Stimulated activated naive CD4-positive, alpha-beta T cell (primary cell): ENCODE measurements around the gene ZNF335.

ENCODE experiments used
- DNase-seq, 6 experiments: peaks; one replicate each; lab custom pipeline; 2025; lab: John Stamatoyannopoulos, UW

The ZNF335 gene, protein sequence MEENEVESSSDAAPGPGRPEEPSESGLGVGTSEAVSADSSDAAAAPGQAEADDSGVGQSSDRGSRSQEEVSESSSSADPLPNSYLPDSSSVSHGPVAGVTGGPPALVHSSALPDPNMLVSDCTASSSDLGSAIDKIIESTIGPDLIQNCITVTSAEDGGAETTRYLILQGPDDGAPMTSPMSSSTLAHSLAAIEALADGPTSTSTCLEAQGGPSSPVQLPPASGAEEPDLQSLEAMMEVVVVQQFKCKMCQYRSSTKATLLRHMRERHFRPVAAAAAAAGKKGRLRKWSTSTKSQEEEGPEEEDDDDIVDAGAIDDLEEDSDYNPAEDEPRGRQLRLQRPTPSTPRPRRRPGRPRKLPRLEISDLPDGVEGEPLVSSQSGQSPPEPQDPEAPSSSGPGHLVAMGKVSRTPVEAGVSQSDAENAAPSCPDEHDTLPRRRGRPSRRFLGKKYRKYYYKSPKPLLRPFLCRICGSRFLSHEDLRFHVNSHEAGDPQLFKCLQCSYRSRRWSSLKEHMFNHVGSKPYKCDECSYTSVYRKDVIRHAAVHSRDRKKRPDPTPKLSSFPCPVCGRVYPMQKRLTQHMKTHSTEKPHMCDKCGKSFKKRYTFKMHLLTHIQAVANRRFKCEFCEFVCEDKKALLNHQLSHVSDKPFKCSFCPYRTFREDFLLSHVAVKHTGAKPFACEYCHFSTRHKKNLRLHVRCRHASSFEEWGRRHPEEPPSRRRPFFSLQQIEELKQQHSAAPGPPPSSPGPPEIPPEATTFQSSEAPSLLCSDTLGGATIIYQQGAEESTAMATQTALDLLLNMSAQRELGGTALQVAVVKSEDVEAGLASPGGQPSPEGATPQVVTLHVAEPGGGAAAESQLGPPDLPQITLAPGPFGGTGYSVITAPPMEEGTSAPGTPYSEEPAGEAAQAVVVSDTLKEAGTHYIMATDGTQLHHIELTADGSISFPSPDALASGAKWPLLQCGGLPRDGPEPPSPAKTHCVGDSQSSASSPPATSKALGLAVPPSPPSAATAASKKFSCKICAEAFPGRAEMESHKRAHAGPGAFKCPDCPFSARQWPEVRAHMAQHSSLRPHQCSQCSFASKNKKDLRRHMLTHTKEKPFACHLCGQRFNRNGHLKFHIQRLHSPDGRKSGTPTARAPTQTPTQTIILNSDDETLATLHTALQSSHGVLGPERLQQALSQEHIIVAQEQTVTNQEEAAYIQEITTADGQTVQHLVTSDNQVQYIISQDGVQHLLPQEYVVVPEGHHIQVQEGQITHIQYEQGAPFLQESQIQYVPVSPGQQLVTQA (N-terminal part only)

DNA sequence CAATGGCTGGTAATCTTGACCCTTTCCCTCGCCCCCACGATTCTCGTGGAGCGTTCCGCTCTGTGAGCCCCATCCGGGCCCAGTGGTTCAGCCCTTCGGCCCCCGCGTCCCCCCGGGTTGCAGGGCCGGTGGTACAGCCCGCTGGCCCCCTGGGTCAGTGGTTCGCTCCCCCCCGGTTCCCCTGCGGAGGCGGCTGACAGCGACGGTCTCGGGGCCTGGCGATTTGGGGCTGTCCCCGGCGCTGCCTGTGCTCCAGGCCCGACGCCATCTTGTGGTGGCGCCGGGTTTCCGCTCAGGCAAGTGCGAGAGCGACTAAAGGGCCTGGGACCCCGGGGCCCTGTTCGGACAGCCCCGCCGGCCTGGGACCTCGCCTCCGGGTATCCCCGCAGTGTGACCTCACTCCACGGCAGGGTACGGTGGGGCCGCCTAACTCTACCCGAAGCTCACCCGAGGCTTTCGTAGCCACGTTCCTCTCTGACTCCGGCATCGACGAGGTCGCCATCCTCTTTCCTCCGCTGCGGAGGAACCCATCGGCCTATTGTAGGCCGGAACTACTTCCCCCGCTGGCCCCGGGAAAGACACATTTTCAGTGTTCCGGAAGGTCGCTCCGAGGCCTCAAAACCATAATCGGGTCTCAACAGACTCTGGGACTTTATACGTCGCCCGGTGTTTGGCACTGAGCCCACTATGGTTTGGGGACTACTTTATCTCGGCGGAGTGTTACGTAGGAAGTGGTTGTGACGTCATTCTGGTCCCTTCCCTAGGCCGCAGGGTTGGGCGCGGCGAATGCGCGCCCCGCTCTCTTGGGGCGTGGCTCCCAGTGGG lies at the start of gene ZNF335:
Gene ZNF335 (minus strand): TSS at position 529 of the 825 bp plus-strand sequence. CDS start 793 bp downstream, outside the sequence.
- DNase-seq: peak; percentile 87 to 100 (median 96)

DNA sequence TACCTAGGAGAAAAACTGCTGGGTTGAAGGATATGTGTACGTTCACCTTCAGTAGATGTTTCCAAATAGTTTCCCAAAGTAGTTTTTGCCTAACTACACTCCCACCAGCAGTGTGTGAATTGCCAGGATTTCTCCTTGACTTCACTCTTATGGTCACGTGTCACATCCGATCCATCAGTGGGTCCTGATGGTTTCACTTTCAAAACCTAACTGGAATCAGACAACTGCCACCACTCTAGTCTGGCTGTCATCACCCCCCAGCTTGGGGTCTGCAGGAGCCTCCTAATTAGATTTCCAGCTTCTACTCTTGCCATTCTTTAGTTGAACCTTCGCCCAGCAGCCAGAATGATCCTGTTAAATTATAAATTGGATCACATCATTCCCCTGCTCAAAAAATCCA lies 48.6 kb upstream of the ZNF335 start:
- DNase-seq: no peak

DNA sequence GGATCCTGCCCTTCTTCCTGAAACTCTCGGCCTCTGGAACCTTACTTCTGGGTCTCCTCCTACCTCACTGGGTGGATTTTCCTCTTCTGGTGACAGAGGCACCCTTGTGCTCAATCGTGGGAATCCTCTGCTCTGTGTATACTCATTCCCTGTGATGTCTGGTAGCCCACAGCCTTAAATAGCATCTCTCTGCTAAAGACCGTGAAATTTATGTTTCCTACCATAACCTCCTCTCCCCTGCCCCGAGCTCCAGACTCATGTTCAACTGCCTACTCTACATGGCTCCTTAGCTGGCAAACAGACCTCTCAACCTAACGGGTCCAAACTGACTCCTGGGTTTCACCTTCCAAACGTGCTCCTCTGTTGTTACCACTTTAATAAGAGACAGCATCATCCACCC lies 46.6 kb upstream of the ZNF335 start:
- DNase-seq: no peak

DNA sequence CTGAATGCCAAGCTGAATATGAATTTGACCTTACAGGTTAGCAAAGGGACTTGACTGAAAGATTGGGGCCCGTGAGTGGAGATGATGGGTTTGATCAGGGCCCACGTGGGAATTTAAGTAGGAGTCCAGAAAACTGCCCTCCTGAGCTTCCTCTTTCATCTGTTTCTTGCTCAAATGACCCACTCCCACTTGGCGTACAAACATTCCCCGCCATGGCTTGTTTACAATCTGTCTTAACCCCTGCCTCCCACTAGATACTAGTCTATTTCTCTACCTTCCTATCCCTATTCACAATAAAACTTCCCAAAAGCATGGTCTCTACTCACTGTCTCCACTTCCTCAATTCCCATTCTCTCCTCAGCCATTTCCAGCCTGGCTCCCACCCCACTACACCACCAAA lies 46.1 kb upstream of the ZNF335 start:
- DNase-seq: no peak

DNA sequence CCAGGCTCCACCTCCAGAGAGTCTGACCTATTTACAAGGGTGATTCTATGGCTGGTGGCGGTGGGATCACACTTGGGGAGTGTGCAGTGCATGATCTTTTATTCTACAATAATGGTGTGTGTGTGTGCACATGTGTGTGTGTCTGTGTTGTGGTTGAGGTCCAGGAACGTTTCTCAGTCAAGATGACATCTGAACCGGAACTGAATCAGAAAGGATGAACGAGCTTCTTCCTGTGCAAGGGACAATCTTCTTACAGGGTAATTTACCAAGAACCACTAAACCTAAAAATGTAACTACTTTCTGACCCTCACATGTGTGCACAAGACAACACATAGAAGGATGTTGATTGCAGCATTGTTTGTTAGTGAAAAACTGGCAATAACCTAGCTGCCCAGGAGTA lies 45.3 kb upstream of the ZNF335 start:
- no peak for DNase-seq

DNA sequence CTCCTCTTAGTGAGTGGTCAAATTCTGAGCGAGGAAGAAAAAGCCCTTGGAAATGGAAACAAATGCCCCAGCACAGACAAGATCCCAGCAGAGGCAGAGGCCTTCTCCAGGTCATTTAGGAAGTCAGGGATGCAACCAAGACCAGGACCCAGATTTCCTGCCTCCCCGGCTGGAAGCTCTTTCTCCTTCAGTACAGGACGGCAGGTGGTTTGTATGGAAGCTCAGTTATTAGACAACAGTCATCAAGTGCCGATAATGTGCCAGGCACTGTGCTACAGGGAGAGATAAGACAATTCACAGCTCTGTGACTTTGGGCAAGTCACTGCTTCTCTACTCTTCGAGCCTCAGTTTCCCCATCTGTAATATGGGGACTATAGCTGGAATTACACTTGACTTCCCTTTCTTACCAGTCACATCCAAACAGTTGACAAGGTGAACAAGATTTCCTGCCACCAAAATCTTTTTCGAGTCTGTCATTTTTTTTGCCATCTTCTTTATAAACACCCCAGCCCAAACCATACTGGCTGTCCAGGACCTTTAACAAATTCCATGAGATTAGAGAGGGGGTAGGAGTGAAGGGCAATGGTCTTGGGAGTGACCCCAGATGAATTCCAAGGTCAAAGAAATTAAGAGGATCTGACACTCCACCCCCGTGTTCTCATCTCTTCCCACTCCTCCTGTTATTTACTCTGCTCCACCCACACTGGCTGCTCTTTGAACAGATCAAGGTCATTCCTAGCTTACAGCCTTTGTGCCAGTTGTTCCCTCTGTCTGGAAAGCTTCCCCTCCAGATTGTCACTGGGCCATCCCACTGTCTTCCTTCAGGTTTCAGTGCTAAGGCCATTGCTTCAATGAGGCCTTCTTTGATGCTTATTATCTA lies 42.8 kb upstream of the ZNF335 start:
- DNase-seq: no peak

DNA sequence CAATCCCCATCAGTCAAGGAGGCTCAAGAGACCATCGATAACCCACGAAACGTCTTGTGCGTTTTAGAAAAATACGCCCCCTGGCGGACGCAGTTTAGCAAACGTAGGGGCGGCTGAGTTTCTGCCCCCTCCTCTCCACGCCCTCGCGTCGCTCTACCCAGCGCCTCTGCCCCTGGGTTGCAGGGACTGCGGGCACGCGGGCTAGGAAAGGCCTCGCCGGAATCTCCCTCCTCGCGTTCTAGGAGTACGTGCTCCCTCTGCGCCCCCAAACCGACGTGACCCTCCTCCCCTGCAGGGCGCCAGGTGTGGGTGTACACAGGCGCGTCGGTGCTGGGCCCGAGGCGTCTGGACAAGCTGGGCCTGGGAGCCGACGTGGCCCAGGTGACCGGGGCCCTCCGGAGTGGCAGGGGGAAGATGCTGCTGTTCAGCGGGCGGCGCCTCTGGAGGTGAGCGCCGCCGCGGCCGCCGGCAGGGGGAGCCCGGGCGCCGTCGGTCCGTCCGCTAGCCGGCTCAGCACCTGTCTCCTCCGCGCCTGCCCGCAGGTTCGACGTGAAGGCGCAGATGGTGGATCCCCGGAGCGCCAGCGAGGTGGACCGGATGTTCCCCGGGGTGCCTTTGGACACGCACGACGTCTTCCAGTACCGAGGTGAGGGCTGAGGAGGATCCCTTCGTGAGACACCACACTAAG lies 42.0 kb upstream of the ZNF335 start:
- DNase-seq: peak; percentile 31 to 73 (median 55)

DNA sequence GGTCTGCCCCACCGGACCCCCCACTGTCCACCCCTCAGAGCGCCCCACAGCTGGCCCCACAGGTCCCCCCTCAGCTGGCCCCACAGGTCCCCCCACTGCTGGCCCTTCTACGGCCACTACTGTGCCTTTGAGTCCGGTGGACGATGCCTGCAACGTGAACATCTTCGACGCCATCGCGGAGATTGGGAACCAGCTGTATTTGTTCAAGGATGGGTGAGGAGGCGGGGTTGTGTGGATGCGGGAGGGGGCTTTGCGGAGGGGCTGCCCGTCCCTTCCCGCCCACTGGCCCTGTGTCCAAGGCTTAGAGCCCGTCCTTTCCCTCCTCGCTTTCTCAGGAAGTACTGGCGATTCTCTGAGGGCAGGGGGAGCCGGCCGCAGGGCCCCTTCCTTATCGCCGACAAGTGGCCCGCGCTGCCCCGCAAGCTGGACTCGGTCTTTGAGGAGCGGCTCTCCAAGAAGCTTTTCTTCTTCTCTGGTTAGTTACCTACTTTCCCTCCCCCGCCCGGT lies 41.4 kb upstream of the ZNF335 start:
- no peak for DNase-seq

DNA sequence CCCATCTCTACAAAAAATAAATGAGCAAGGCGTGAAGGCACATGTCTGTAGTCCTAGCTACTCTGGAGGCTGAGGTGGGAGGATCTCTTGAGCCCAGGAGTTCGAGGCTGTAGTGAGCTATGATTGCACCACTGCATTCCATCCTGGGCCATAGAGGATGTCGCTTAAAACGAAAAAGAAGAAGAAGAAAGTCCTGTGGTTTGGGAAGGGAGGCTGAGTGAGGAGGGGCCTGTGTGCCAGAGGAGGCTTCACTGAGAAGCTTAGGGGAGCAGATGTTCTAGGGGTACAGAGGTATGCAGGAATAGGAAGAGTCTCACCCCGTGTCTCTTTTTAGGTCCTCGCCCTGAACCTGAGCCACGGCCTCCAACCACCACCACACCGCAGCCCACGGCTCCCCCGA lies 40.9 kb upstream of the ZNF335 start:
- no peak for DNase-seq

DNA sequence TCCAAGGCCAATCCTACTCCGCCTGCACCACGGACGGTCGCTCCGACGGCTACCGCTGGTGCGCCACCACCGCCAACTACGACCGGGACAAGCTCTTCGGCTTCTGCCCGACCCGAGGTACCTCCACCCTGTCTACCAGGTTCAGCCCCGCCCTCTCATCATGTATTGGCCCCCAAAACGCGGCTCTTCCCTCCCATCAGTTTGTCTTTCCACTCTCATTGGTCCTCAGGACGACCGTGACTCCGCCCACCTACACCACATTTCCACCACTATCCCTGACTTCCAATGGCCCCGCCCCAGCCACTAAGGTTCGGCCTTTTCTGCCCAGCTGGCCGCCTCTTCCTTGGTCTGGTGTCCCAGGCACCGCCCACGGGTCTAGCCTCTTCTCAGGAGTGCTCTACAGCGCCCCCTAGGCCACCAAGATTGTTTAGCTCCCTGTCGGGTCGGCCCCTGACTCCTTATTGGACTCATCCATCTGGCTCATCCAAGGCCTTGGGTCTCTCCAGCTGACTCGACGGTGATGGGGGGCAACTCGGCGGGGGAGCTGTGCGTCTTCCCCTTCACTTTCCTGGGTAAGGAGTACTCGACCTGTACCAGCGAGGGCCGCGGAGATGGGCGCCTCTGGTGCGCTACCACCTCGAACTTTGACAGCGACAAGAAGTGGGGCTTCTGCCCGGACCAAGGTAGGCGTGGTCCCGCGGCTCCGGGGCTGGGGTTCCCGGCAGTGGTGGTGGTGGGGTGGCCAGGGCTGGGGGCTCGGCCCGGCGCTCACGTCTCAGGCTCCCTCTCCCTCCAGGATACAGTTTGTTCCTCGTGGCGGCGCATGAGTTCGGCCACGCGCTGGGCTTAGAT lies 39.9 kb upstream of the ZNF335 start:
- DNase-seq: no peak

DNA sequence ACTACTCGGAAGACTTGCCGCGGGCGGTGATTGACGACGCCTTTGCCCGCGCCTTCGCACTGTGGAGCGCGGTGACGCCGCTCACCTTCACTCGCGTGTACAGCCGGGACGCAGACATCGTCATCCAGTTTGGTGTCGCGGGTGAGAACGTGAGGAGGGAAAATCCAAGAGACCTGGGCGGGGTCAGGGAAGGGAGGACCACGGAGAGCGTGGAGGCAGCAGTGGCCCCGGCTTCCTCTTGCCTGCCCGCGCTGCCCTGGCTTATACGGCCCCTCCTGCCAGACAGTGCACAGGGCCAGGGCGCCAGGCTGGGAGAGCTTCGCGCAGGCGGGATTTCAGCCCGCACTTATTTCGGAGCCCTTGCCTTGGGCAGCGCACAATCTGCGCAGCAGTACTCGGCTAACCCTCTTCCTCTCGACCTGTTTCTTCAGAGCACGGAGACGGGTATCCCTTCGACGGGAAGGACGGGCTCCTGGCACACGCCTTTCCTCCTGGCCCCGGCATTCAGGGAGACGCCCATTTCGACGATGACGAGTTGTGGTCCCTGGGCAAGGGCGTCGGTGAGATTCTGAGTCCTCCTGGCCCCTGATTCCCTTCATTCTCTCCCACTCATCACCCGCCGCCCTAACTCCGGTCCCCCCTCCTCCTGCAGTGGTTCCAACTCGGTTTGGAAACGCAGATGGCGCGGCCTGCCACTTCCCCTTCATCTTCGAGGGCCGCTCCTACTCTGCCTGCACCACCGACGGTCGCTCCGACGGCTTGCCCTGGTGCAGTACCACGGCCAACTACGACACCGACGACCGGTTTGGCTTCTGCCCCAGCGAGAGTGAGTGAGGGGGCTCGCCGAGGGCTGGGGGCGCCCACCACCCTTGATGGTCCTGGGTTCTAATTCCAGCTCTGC lies 38.7 kb upstream of the ZNF335 start:
- peak; percentile 40 to 59 (median 47) for DNase-seq

DNA sequence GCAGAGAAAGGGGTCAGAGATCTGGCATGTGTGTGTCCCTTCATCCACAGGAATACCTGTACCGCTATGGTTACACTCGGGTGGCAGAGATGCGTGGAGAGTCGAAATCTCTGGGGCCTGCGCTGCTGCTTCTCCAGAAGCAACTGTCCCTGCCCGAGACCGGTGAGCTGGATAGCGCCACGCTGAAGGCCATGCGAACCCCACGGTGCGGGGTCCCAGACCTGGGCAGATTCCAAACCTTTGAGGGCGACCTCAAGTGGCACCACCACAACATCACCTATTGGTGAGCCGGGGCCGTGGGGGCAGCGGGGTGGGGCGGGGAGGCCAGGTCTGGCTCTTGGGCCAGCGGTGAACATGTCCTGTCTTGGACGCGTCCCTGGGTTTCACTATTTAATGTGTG lies 37.8 kb upstream of the ZNF335 start:
- no peak for DNase-seq

DNA sequence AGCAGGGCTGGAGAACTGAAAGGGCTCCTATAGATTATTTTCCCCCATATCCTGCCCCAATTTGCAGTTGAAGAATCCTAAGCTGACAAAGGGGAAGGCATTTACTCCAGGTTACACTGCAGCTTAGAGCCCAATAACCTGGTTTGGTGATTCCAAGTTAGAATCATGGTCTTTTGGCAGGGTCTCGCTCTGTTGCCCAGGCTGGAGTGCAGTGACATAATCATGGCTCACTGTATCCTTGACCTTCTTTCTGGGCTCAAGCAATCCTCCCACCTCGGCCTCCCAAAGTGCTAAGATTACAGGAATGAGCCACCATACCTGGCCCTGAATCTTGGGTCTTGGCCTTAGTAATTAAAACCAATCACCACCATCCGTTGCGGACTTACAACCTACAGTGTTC lies 35.7 kb upstream of the ZNF335 start:
- no peak for DNase-seq

DNA sequence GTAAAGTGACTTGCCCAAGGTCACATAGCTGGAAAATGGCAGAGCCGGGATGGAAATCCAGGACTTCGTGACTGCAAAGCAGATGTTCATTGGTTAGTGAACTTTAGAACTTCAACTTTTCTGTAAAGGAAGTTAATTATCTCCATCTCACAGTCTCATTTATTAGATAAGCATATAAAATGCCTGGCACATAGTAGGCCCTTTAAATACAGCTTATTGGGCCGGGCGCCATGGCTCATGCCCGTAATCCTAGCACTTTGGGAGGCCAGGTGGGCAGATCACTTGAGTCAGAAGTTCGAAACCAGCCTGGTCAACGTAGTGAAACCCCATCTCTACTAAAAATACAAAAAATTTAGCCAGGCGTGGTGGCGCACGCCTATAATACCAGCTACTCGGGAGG lies 35.0 kb upstream of the ZNF335 start:
- DNase-seq: no peak

DNA sequence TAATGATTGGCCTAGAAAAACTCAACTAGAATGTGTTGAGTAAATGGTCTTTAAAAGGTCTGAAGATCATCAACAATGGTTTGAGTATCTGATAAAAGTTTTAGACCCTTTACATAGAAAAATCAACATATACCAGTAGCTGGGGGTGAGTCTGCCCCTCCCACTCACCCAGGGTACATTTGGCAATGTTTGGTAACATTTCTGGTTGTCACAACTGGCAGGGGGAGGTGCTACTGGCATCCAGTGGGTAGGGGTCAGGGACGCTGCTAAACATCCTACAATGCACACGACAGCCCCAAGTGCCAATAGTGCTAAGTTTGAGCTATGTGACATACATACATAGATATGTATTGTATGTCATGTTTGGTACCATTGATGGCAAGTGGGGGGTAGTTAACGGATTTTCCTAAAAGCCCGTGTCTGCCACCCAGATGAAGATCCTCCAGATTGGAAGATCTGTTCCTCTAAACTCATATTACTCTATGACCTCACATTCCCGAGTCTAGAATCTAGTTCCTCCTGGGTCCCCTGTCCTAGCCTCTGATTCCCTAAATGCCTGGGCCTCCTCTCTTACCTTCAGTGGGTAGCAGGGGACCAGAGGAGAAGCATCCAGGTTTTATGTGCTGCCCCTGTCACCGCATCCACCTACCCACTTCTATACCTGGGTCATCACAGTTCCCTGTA lies 34.2 kb upstream of the ZNF335 start:
- DNase-seq: no peak

DNA sequence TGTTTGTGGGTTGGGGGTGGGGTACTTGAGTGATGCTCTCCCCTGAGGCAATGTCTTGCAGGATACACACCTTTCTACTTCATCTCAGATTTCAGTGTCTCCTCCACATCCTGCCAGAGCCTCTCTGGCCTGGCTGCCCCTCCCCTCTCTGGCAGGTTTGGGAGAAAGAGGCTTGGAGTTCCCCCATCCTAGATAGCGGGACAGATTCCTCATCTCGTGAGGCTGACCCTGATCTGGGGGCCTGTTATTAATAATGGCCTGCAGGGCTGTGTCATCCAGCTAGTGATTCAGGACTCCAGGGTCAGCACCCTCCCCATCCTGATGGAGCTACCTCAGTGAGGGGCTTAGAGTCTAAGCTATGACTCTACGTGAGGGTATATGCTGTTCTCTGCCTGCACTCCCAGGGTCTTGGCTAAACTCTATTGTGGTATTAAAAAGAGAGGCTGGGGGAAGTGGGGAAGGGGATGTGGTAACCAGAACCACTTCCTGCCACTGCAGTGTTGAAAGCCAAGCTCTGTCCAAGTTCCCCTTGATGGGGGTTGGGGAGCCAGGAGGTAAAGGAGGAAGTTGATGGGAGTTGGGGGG lies 33.0 kb upstream of the ZNF335 start:
- DNase-seq: peak in 4 of 6 experiments; percentile 10 to 66 (median 52)
